PC-9 (cell line): ENCODE results near the gene HSBP1L1. TPM values are rescaled to one million over a fixed set of nuclear protein-coding genes. Genes with fewer than 3 reads are reported as not detected.

Source experiments
- BruUV-seq: library from RNA; stranded (reverse); fragments of 400-500 nt; replicated peaks from 2 replicates; lab custom pipeline; 2021; lab: Mats Ljungman, UMichigan
- CTCF ChIA-PET: fragments of 300-600 bp; sonication (Branson Sonifier 250); formaldehyde crosslinking; loops from one replicate; lab custom pipeline; 2022; ENCODE audit warnings: antibody characterized with exemption; lab: Charles Lee
- POLR2A ChIA-PET: fragments of 300-600 bp; sonication (Branson Sonifier 250); formaldehyde crosslinking; loops from one replicate; lab custom pipeline; 2022; ENCODE audit warnings: antibody characterized with exemption; ENCODE audit not compliant: unreplicated experiment; lab: Charles Lee
- DNase-seq, 2 experiments: peaks; one replicate each; pipeline versions ENCODE4 v3.0.0 to v3.0.0-alpha.2; 2015 to 2022; ENCODE audit warnings: mixed read lengths in 1 of 2
- H2AFZ ChIP-seq: fragments of 200-600 bp; sonication (generic); 2 replicates; pipeline ENCODE4 v1.8.1; 2017; ENCODE audit warnings: antibody characterized with exemption
- H3F3A ChIP-seq: fragments of 200-600 bp; sonication (generic); 2 replicates; pipeline ENCODE4 v1.8.1; 2017; ENCODE audit warnings: antibody characterized with exemption, mild to moderate bottlenecking, low read depth; ENCODE audit not compliant: insufficient read depth
- H3K27ac ChIP-seq: fragments of 200-600 bp; sonication (generic); 2 replicates; pipeline ENCODE4 v1.6.1; 2016; ENCODE audit warnings: mixed run types
- H3K27me3 ChIP-seq: fragments of 200-600 bp; sonication (generic); 2 replicates; pipeline ENCODE4 v1.6.1; 2016; ENCODE audit warnings: low read depth, mixed run types; ENCODE audit not compliant: insufficient read depth
- H3K36me3 ChIP-seq: fragments of 200-600 bp; sonication (generic); 2 replicates; pipeline ENCODE4 v1.6.1; 2016; ENCODE audit warnings: low read depth, mixed run types
- H3K4me1 ChIP-seq: fragments of 200-600 bp; sonication (generic); replicated peaks from 2 replicates; pipeline ENCODE4 v1.6.1; 2016; ENCODE audit warnings: mixed run types; ENCODE audit not compliant: insufficient read depth
- H3K4me2 ChIP-seq: fragments of 200-600 bp; sonication (generic); 2 replicates; pipeline ENCODE4 v1.6.1; 2017; ENCODE audit warnings: mixed run types
- H3K4me3 ChIP-seq: fragments of 200-600 bp; sonication (generic); 2 replicates; pipeline ENCODE4 v1.6.1; 2016; ENCODE audit warnings: mixed run types
- H3K79me2 ChIP-seq: fragments of 200-600 bp; sonication (generic); 2 replicates; pipeline ENCODE4 v1.6.1; 2017; ENCODE audit warnings: low read depth, mixed run types
- H3K9me2 ChIP-seq: fragments of 200-600 bp; sonication (generic); 2 replicates; pipeline ENCODE4 v1.8.1; 2017; ENCODE audit warnings: mild to moderate bottlenecking; ENCODE audit not compliant: insufficient read depth
- H3K9me3 ChIP-seq: fragments of 200-600 bp; sonication (generic); 2 replicates; pipeline ENCODE4 v1.8.1; 2016; ENCODE audit warnings: low read depth; ENCODE audit not compliant: insufficient read depth
- H4K20me1 ChIP-seq: fragments of 200-600 bp; sonication (generic); 2 replicates; pipeline ENCODE4 v1.8.1; 2017; ENCODE audit not compliant: insufficient read depth
- CTCF ChIP-seq: fragments of 200-600 bp; sonication (generic); conservative IDR thresholded peaks from 2 replicates; pipeline ENCODE4 v1.6.1; 2017; ENCODE audit warnings: mixed run types, antibody characterized with exemption, mild to moderate bottlenecking, moderate library complexity
- EZH2 ChIP-seq: fragments of 200-600 bp; sonication (generic); IDR thresholded peaks from 2 replicates; pipeline ENCODE4 v1.8.0; 2017; ENCODE audit warnings: antibody characterized with exemption, low read depth
- intact Hi-C: fragments of 100-400 bp; cut with micrococcal nuclease; formaldehyde crosslinking; loops from one replicate; pipeline ENCODE4 v1.10.0; 2022; ENCODE audit not compliant: unreplicated experiment
- total RNA-seq: library from RNA; stranded (reverse); gene quantifications from 2 replicates; pipeline ENCODE4 v1.2.3, GENCODE V29; 2021

HSBP1L1 gene
- total RNA-seq, 1 experiment from 2014 or later, result 41.5 TPM

GRCh38 chr18:79932907-79933306 is 31.5 kb upstream of the HSBP1L1 start:
- ChIA-PET CTCF (no interaction called here), POLR2A (no interaction called here)
- no peak for TF ChIP-seq CTCF
- TF ChIP-seq EZH2, result no peak
- Histone ChIP-seq H2AFZ (no peak overlapping the region), H3K36me3 (peaks cover 14% of the 10 kb centered on the region), H3K4me1 (no peaks in the 10 kb centered on the region), H3K27me3 (no peaks in the 10 kb centered on the region), H3F3A (no peaks in the 10 kb centered on the region), H3K9me2 (no peaks in the 10 kb centered on the region), H3K79me2 (no peaks in the 10 kb centered on the region), H3K4me2 (no peak overlapping the region), H3K9me3 (peaks cover 38% of the 10 kb centered on the region), H3K27ac (no peak overlapping the region), H3K4me3 (no peak overlapping the region), H4K20me1 (no peaks in the 10 kb centered on the region)
- no TSS peak for BruUV-seq
- intact Hi-C loops, result no loop called here
- no peak for DNase-seq

- Histone ChIP-seq H3K27ac (no peak overlapping the region), H3K9me2 (no peaks in the 10 kb centered on the region), H3F3A (no peaks in the 10 kb centered on the region), H4K20me1 (no peaks in the 10 kb centered on the region), H3K4me1 (no peaks in the 10 kb centered on the region), H3K36me3 (peaks cover 14% of the 10 kb centered on the region), H3K79me2 (no peaks in the 10 kb centered on the region), H3K9me3 (peaks cover 38% of the 10 kb centered on the region), H2AFZ (no peak overlapping the region), H3K4me2 (no peak overlapping the region), H3K27me3 (no peaks in the 10 kb centered on the region), H3K4me3 (no peak overlapping the region)
- intact Hi-C loops, result no loop called here
- DNase-seq, result no peak
- CTCF ChIA-PET, result no interaction called here
- POLR2A ChIA-PET, result no interaction called here
- TF ChIP-seq CTCF (no peak), EZH2 (no peak)
- BruUV-seq, result no TSS peak
Observed at GRCh38 chr18:79933765-79934164, 30.7 kb upstream of the HSBP1L1 start.

- no peak for DNase-seq
- H3K27ac ChIP-seq, result no peak overlapping the region
- POLR2A ChIA-PET, result no interaction called here
- no peak overlapping the region for H3K4me2 ChIP-seq
- CTCF ChIA-PET, result no interaction called here
- H4K20me1 ChIP-seq, result 0 out of 2 replicates have a peak, but pooled peaks cover 5% of the 10 kb centered on the region
- BruUV-seq, result no TSS peak
- TF ChIP-seq CTCF (no peak), EZH2 (no peak)
- no peaks in the 10 kb centered on the region for H3F3A ChIP-seq
- H3K9me2 ChIP-seq, result no peaks in the 10 kb centered on the region
- H3K4me1 ChIP-seq, result no peaks in the 10 kb centered on the region
- H3K27me3 ChIP-seq, result no peaks in the 10 kb centered on the region
- peaks cover 8% of the 10 kb centered on the region for H3K36me3 ChIP-seq
- no peak overlapping the region for H2AFZ ChIP-seq
- intact Hi-C loops, result no loop called here
- no peak overlapping the region for H3K4me3 ChIP-seq
- H3K79me2 ChIP-seq, result no peaks in the 10 kb centered on the region
- peaks cover 34% of the 10 kb centered on the region for H3K9me3 ChIP-seq
Observed at GRCh38 chr18:79934311-79935097, 29.9 kb upstream of the HSBP1L1 start.
